ENCODE results near the gene TESK1.
A peak's percentile ranks its signal among the peaks of the same experiment; 100 is the strongest.
"Not testable (repeated sequence)": the region's sequence is repeated elsewhere in the genome, so short reads cannot be mapped to it uniquely, and the experiment has no call there.

TESK1 gene

GRCh38 chr9:35639631-35640030 lies 34.6 kb downstream of the TESK1 start:
- no peaks in the 10 kb centered on the region for H3K79me2 ChIP-seq (ENCODE audit: insufficient read depth, low read length)
- H3K4me2 ChIP-seq (ENCODE audit: low read depth, low read length, poor library complexity, severe bottlenecking), result peak overlapping the region; percentile 53
- no peaks in the 10 kb centered on the region for H3K9me3 ChIP-seq (ENCODE audit: insufficient read depth, low read length)
- H3K9me2 ChIP-seq (replicated peaks; ENCODE audit: insufficient read depth, low read length), result no peaks in the 10 kb centered on the region
- peak overlapping the region; percentile 68 for H3K27ac ChIP-seq (ENCODE audit: low read depth, low read length)
- H3K27me3 ChIP-seq (ENCODE audit: low read length), result no peaks in the 10 kb centered on the region
- H2AFZ ChIP-seq (ENCODE audit: low read depth, low read length, severe bottlenecking), result peak overlapping the region; percentile 6
- H3F3A ChIP-seq (ENCODE audit: insufficient read depth), result peaks cover 26% of the 10 kb centered on the region
- H4K20me1 ChIP-seq (ENCODE audit: low read depth, low read length), result no peaks in the 10 kb centered on the region
- TF ChIP-seq EZH2phosphoT487 (conservative IDR thresholded peaks at IDR 0.05; ENCODE audit: low read length) (no peak), CTCF (IDR thresholded peaks at IDR 0.05; ENCODE audit: insufficient read depth, low read length, poor library complexity, severe bottlenecking) (no peak)
- 0 out of 2 replicates have a peak overlapping the region, but pooled peaks have one; percentile 33 for H3K9ac ChIP-seq (ENCODE audit: low read length)
- H3K4me3 ChIP-seq (ENCODE audit: insufficient read depth, low read length, poor library complexity, severe bottlenecking), result no peak overlapping the region
- no peaks in the 10 kb centered on the region for H3K36me3 ChIP-seq (ENCODE audit: low read length)

DNA sequence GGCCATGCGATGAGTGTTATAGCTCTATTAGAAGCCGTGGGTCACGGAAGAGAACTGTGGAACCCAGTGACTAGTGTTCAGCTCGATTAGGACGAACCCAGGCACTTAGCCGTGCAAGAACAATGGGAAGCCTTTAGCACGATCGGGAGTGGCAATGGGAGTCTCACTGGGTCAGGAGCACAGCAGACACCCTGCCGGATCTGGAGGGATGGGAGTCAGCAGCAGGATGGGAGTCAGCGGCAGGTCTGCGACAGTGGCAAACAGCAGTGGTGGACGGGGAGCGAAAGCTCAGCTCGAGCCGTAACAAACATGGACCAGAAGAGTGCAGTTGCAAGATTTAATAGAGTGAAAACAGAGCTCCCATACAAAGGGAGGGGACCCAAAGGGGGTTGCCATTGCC lies 35.4 kb downstream of the TESK1 start:
- not testable (repeated sequence) for H4K20me1 ChIP-seq (ENCODE audit: low read depth, low read length); H3K4me2 ChIP-seq (ENCODE audit: low read depth, low read length, poor library complexity, severe bottlenecking); H3K9ac ChIP-seq (ENCODE audit: low read length); H3K36me3 ChIP-seq (ENCODE audit: low read length); H3K27ac ChIP-seq (ENCODE audit: low read depth, low read length); H2AFZ ChIP-seq (ENCODE audit: low read depth, low read length, severe bottlenecking); H3K79me2 ChIP-seq (ENCODE audit: insufficient read depth, low read length); H3K9me3 ChIP-seq (ENCODE audit: insufficient read depth, low read length); H3K4me3 ChIP-seq (ENCODE audit: insufficient read depth, low read length, poor library complexity, severe bottlenecking); H3K27me3 ChIP-seq (ENCODE audit: low read length); H3K9me2 ChIP-seq (replicated peaks; ENCODE audit: insufficient read depth, low read length)
- peaks cover 18% of the 10 kb centered on the region for H3F3A ChIP-seq (ENCODE audit: insufficient read depth)

GRCh38 chr9:35641478-35641877 lies 36.4 kb downstream of the TESK1 start:
- H3K9me2 ChIP-seq (replicated peaks; ENCODE audit: insufficient read depth, low read length); H3K4me3 ChIP-seq (ENCODE audit: insufficient read depth, low read length, poor library complexity, severe bottlenecking); H3K4me2 ChIP-seq (ENCODE audit: low read depth, low read length, poor library complexity, severe bottlenecking); H3K9ac ChIP-seq (ENCODE audit: low read length); H3K79me2 ChIP-seq (ENCODE audit: insufficient read depth, low read length); H4K20me1 ChIP-seq (ENCODE audit: low read depth, low read length); H2AFZ ChIP-seq (ENCODE audit: low read depth, low read length, severe bottlenecking); H3K27me3 ChIP-seq (ENCODE audit: low read length); H3K27ac ChIP-seq (ENCODE audit: low read depth, low read length); H3K36me3 ChIP-seq (ENCODE audit: low read length); H3K9me3 ChIP-seq (ENCODE audit: insufficient read depth, low read length): not testable (repeated sequence)
- 0 out of 2 replicates have a peak, but pooled peaks cover 13% of the 10 kb centered on the region for H3F3A ChIP-seq (ENCODE audit: insufficient read depth)

- H3K4me2 ChIP-seq (ENCODE audit: low read depth, low read length, poor library complexity, severe bottlenecking), result no peak overlapping the region
- no peaks in the 10 kb centered on the region for H3K9me2 ChIP-seq (replicated peaks; ENCODE audit: insufficient read depth, low read length)
- peaks cover 21% of the 10 kb centered on the region for H3F3A ChIP-seq (ENCODE audit: insufficient read depth)
- H3K9me3 ChIP-seq (ENCODE audit: insufficient read depth, low read length), result no peaks in the 10 kb centered on the region
- no peaks in the 10 kb centered on the region for H3K27me3 ChIP-seq (ENCODE audit: low read length)
- TF ChIP-seq EZH2phosphoT487 (conservative IDR thresholded peaks at IDR 0.05; ENCODE audit: low read length) (no peak), CTCF (IDR thresholded peaks at IDR 0.05; ENCODE audit: insufficient read depth, low read length, poor library complexity, severe bottlenecking) (no peak)
- H3K9ac ChIP-seq (ENCODE audit: low read length), result no peak overlapping the region
- no peak overlapping the region for H2AFZ ChIP-seq (ENCODE audit: low read depth, low read length, severe bottlenecking)
- H3K4me3 ChIP-seq (ENCODE audit: insufficient read depth, low read length, poor library complexity, severe bottlenecking), result no peak overlapping the region
- no peak overlapping the region for H3K27ac ChIP-seq (ENCODE audit: low read depth, low read length)
- no peaks in the 10 kb centered on the region for H3K36me3 ChIP-seq (ENCODE audit: low read length)
- H4K20me1 ChIP-seq (ENCODE audit: low read depth, low read length), result no peaks in the 10 kb centered on the region
- H3K79me2 ChIP-seq (ENCODE audit: insufficient read depth, low read length), result no peaks in the 10 kb centered on the region
Measured at GRCh38 chr9:35643046-35643445, 38.0 kb downstream of the TESK1 start.

- peak overlapping the region; percentile 81 for H3K4me3 ChIP-seq (ENCODE audit: insufficient read depth, low read length, poor library complexity, severe bottlenecking)
- H3K4me2 ChIP-seq (ENCODE audit: low read depth, low read length, poor library complexity, severe bottlenecking), result peak overlapping the region; percentile 91
- H3K9ac ChIP-seq (ENCODE audit: low read length), result peak overlapping the region; percentile 73
- H3F3A ChIP-seq (ENCODE audit: insufficient read depth), result peaks cover 41% of the 10 kb centered on the region
- H3K79me2 ChIP-seq (ENCODE audit: insufficient read depth, low read length); H3K27me3 ChIP-seq (ENCODE audit: low read length); H3K9me2 ChIP-seq (replicated peaks; ENCODE audit: insufficient read depth, low read length); H4K20me1 ChIP-seq (ENCODE audit: low read depth, low read length); H3K36me3 ChIP-seq (ENCODE audit: low read length); H3K9me3 ChIP-seq (ENCODE audit: insufficient read depth, low read length): not testable (repeated sequence)
- H2AFZ ChIP-seq (ENCODE audit: low read depth, low read length, severe bottlenecking), result peak overlapping the region; percentile 44
- peak overlapping the region; percentile 91 for H3K27ac ChIP-seq (ENCODE audit: low read depth, low read length)
Measured at GRCh38 chr9:35645736-35646135, 40.7 kb downstream of the TESK1 start.
